WERI-Rb-1 (cell line): ENCODE data around the gene VTI1A.

Experiments used
- DNase-seq: peaks from one replicate; pipeline ENCODE4 v3.0.0-alpha.2; 2020
- H3K27ac ChIP-seq: fragments of 250-450 bp; sonication (Bioruptor Pico); 2 replicates; pipeline ENCODE4 v1.5.1; 2020; ENCODE audit warnings: mild to moderate bottlenecking, moderate library complexity
- H3K27me3 ChIP-seq: fragments of 250-450 bp; sonication (Bioruptor Pico); 2 replicates; pipeline ENCODE4 v1.5.1; 2021; ENCODE audit warnings: mild to moderate bottlenecking, low read depth, moderate library complexity; ENCODE audit not compliant: insufficient read depth, severe bottlenecking
- H3K36me3 ChIP-seq: fragments of 250-450 bp; sonication (Bioruptor Pico); 2 replicates; pipeline ENCODE4 v1.5.1; 2020; ENCODE audit warnings: mild to moderate bottlenecking, moderate library complexity
- H3K4me3 ChIP-seq: 2 replicates; pipeline ENCODE4 v1.5.1; 2011; ENCODE audit warnings: low read depth, mild to moderate bottlenecking, control low read depth, low read length
- H3K9me3 ChIP-seq: fragments of 250-450 bp; sonication (Bioruptor Pico); 2 replicates; pipeline ENCODE4 v1.5.1; 2021; ENCODE audit warnings: mild to moderate bottlenecking, moderate library complexity; ENCODE audit not compliant: severe bottlenecking
- TF ChIP-seq, protein P1 (sequence below): IDR thresholded peaks from 2 replicates; pipeline ENCODE4 v1.5.1; 2011; ENCODE audit warnings: low read depth, mild to moderate bottlenecking, control low read depth, inconsistent platforms, low read length

The VTI1A gene

GRCh38 chr10:112802411-112803022, 355.5 kb downstream of the VTI1A start:
- Histone ChIP-seq H3K27ac (no peak overlapping the region), H3K27me3 (no peaks in the 10 kb centered on the region), H3K36me3 (no peaks in the 10 kb centered on the region; the same call in 1 of the 2 replicates), H3K4me3 (no peak overlapping the region), H3K9me3 (no peaks in the 10 kb centered on the region)
- TF ChIP-seq, protein P1, sequence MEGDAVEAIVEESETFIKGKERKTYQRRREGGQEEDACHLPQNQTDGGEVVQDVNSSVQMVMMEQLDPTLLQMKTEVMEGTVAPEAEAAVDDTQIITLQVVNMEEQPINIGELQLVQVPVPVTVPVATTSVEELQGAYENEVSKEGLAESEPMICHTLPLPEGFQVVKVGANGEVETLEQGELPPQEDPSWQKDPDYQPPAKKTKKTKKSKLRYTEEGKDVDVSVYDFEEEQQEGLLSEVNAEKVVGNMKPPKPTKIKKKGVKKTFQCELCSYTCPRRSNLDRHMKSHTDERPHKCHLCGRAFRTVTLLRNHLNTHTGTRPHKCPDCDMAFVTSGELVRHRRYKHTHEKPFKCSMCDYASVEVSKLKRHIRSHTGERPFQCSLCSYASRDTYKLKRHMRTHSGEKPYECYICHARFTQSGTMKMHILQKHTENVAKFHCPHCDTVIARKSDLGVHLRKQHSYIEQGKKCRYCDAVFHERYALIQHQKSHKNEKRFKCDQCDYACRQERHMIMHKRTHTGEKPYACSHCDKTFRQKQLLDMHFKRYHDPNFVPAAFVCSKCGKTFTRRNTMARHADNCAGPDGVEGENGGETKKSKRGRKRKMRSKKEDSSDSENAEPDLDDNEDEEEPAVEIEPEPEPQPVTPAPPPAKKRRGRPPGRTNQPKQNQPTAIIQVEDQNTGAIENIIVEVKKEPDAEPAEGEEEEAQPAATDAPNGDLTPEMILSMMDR: no peak
- DNase-seq: no peak

- Histone ChIP-seq H3K4me3 (no peak overlapping the region), H3K36me3 (no peaks in the 10 kb centered on the region; the same call in 1 of the 2 replicates), H3K27ac (peak overlapping the region; percentile 68), H3K27me3 (no peaks in the 10 kb centered on the region), H3K9me3 (no peaks in the 10 kb centered on the region)
- peak; percentile 64 for DNase-seq
- TF ChIP-seq, protein P1: no peak
Measured at GRCh38 chr10:112803961-112804401, 357.0 kb downstream of the VTI1A start.

DNA sequence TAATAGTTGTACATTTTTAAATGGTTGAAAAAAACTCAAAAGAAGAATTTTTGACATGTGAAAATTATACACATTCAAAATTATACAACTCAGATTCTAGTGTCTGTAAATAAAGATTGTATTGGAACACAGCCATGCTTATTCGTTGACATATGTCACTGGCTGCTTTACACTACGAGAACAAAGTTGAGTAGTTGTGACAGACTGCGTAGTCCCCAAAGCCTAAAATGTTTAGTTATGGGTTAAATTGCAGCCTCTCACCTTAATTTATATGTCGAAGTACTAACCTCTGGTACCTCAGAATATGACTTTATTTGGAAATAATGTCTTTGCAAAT, 358.2 kb downstream of the VTI1A start:
- TF ChIP-seq, protein P1: no peak
- Histone ChIP-seq H3K27me3 (no peaks in the 10 kb centered on the region), H3K9me3 (no peaks in the 10 kb centered on the region), H3K27ac (peak overlapping the region; percentile 68), H3K4me3 (no peak overlapping the region), H3K36me3 (no peaks in the 10 kb centered on the region; the same call in 1 of the 2 replicates)
- DNase-seq: no peak

DNA sequence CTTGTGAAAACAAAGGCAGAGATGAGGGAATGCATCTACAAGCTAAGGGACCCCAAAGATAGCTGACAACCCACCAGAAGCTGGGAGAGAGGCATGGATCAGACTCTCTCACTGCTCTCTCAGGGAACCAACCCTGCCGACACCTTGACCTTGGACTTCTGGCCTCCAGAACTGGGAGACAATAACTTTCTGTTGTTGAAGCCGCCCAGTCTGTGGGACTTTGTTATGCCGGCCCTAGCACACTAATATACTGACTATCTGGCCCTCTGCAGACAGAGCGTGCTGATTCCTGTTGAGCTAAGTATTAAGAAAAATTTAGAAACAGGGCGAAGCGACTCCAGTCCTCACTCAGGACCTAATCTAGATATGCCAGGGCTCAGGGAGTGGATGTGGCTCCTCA, 358.7 kb downstream of the VTI1A start:
- H3K4me3 ChIP-seq: no peak overlapping the region
- no peak for DNase-seq
- TF ChIP-seq, protein P1: no peak
- no peaks in the 10 kb centered on the region for H3K27me3 ChIP-seq
- no peaks in the 10 kb centered on the region for H3K36me3 ChIP-seq
- H3K9me3 ChIP-seq: no peaks in the 10 kb centered on the region
- no peak overlapping the region for H3K27ac ChIP-seq

GRCh38 chr10:112807013-112807412, 360.0 kb downstream of the VTI1A start:
- H3K27ac ChIP-seq: no peak overlapping the region
- no peak overlapping the region for H3K4me3 ChIP-seq
- DNase-seq: no peak
- H3K9me3 ChIP-seq: no peaks in the 10 kb centered on the region
- H3K27me3 ChIP-seq: no peaks in the 10 kb centered on the region
- H3K36me3 ChIP-seq: no peaks in the 10 kb centered on the region
- TF ChIP-seq, protein P1: no peak

GRCh38 chr10:112809736-112810135, 362.7 kb downstream of the VTI1A start:
- H3K9me3 ChIP-seq: no peaks in the 10 kb centered on the region
- H3K27ac ChIP-seq: no peak overlapping the region
- no peak overlapping the region for H3K4me3 ChIP-seq
- H3K36me3 ChIP-seq: no peaks in the 10 kb centered on the region
- no peak for DNase-seq
- no peaks in the 10 kb centered on the region for H3K27me3 ChIP-seq
- TF ChIP-seq, protein P1: no peak
